ENCODE measurements around the gene BNIP5.

DNA sequence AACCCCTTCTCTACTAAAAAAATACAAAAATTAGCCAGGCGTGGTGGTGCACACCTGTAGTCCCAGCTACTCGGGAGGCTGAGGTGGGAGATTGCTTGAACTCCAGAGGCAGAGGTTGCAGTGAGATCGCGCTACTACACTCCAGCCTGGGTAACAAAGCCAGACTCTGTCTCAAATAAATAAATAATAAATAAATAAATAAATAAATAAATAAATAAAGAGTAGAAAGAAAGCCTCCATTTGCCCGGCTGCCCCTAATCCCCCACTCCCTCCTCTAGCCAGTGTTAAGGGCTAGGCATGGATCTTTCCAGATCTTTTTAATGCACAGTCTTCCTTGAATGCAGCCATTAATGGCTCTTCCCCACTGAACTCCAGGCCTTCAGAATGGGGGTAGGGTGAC is 63.6 kb downstream of the BNIP5 start:
- no peak for TF ChIP-seq CTCF (IDR thresholded peaks at IDR 0.05)
- TF ChIP-seq POLR2A (IDR thresholded peaks at IDR 0.05), result no peak
